Stomach (tissue), 9 donors: ENCODE data around the gene FGF6. TPM values are rescaled to one million over a fixed set of nuclear protein-coding genes. Genes with fewer than 3 reads are reported as not detected.
A peak's percentile ranks its signal among the peaks of the same experiment; 100 is the strongest.

Experiments
- DNase-seq, 2 donors: peaks; one replicate each; pipeline versions ENCODE4 v3.0.0 to v3.0.0-alpha.2; 2013 to 2019
- H3K27ac ChIP-seq, 5 donors: fragments of 200-600 bp in 4 of 5; sonication (generic) in 4 of 5; one replicate each; pipeline ENCODE4 v1.5.1; 2013 to 2019; ENCODE audit warnings: mild to moderate bottlenecking in 1 of 5, moderate library complexity in 1 of 5
- H3K27me3 ChIP-seq, 3 donors: fragments of 200-600 bp; sonication (generic); one replicate each; pipeline ENCODE4 v1.5.1; 2017 to 2019; ENCODE audit warnings: mixed run types in 1 of 3
- H3K36me3 ChIP-seq, 4 donors: fragments of 200-600 bp; sonication (generic); 1 replicate in 3 of 4; 2 replicates in 1 of 4; pipeline ENCODE4 v1.5.1; 2016 to 2019
- H3K4me1 ChIP-seq, 4 donors: fragments of 200-600 bp; sonication (generic); one replicate each; pipeline ENCODE4 v1.5.1; 2016 to 2019
- H3K4me3 ChIP-seq, 4 donors: fragments of 200-600 bp; sonication (generic) in 3 of 4; one replicate each; pipeline ENCODE4 v1.5.1; 2016 to 2019; ENCODE audit warnings: mild to moderate bottlenecking in 1 of 4
- H3K9me3 ChIP-seq, 4 donors: fragments of 200-600 bp; sonication (generic); one replicate each; pipeline ENCODE4 v1.5.1; 2016 to 2019
- EP300 ChIP-seq: sonication (generic); formaldehyde crosslinking; IDR thresholded peaks from one replicate; pipeline ENCODE4 v1.6.1; 2017; ENCODE audit warnings: antibody characterized with exemption
- POLR2A ChIP-seq, 4 donors: fragments of 450-650 bp; IDR thresholded peaks; one replicate each; pipeline ENCODE4 v1.6.1; 2016; ENCODE audit warnings: antibody characterized with exemption in 4 of 4, control low read depth in 2 of 4, mild to moderate bottlenecking in 1 of 4, moderate library complexity in 1 of 4
- POLR2AphosphoS5 ChIP-seq, 3 donors: sonication (generic); formaldehyde crosslinking; IDR thresholded peaks; one replicate each; pipeline ENCODE4 v1.6.1; 2016; ENCODE audit warnings: antibody characterized with exemption in 3 of 3
- whole genome bisulfite sequencing, 5 donors: extraction: QIAGEN DNeasy Blood & Tissue Kit in 3 of 5; methylation state at CpG; one replicate each; pipeline versions ENCODE4 v1.1.5 to v1.1.7; 2013 to 2018; 5-methylcytosine and 5-hydroxymethylcytosine counted together
- intact Hi-C: fragments of 100-400 bp; cut with DNase I; formaldehyde crosslinking; loops from one replicate; pipeline ENCODE4 v1.15.1; 2023; ENCODE audit warnings: low total_unique reads
- polyA plus RNA-seq, 3 donors: library from polyadenylated mRNA; stranded (reverse); fragments of 200-250 nt; gene quantifications; one replicate each; pipeline ENCODE4 v1.2.3, GENCODE V29; 2013
- total RNA-seq, 5 donors: library from RNA; depleted of rRNA; stranded (reverse); fragments of >200 nt; gene quantifications; one replicate each; pipeline versions ENCODE4 v1.1.0 to v1.2.3, GENCODE V29; 2014 to 2016
- TF ChIP-seq, protein P1 (sequence below), 7 experiments: fragments of 450-650 bp in 4 of 7; fragments of 200-600 bp in 3 of 7; sonication (generic) in 3 of 7; IDR thresholded peaks; one replicate each; pipeline ENCODE4 v1.5.1; 2016 to 2019; ENCODE audit warnings: antibody characterized with exemption in 7 of 7, control low read depth in 2 of 7, mild to moderate bottlenecking in 1 of 7
- donor health status: healthy with polysubstance abuse.
- donor health status: Bipolar disorder and iron deficiency.
- donor health status: healthy.

The FGF6 gene
- total and polyA plus RNA-seq, 8 donors, result not detected

DNA sequence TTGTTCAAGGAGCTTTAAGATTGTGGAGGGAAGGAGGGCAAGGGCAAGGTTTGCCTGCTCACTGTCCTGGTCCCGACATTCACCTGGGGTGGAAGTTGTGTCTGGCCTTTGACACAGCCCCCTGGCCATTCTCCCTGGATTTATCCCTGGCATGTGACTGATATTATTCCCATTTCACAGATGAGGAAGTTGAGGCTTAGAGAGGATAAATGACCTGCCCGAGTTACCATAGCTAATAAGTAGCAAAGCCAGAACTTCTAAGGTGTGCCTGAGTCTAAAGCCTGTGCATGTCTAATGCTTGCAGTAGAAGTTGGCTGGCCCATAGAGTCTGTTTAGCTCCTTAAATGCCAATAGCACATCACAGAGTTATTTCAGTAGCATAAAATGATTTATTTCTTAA, 720 bp upstream of the FGF6 start:
- DNase-seq, result no peak
- no peaks in the 10 kb centered on the region for H3K36me3 ChIP-seq
- WGBS, 5 donors, result 55 to 96% (median 87%) methylated on average over 2 of the region's 2 CpGs
- no peak for TF ChIP-seq POLR2A (IDR thresholded peaks at IDR 0.05)
- TF ChIP-seq, protein P1, sequence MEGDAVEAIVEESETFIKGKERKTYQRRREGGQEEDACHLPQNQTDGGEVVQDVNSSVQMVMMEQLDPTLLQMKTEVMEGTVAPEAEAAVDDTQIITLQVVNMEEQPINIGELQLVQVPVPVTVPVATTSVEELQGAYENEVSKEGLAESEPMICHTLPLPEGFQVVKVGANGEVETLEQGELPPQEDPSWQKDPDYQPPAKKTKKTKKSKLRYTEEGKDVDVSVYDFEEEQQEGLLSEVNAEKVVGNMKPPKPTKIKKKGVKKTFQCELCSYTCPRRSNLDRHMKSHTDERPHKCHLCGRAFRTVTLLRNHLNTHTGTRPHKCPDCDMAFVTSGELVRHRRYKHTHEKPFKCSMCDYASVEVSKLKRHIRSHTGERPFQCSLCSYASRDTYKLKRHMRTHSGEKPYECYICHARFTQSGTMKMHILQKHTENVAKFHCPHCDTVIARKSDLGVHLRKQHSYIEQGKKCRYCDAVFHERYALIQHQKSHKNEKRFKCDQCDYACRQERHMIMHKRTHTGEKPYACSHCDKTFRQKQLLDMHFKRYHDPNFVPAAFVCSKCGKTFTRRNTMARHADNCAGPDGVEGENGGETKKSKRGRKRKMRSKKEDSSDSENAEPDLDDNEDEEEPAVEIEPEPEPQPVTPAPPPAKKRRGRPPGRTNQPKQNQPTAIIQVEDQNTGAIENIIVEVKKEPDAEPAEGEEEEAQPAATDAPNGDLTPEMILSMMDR (IDR thresholded peaks at IDR 0.05), result no peak
- TF ChIP-seq POLR2AphosphoS5 (IDR thresholded peaks at IDR 0.05), result no peak
- TF ChIP-seq EP300, result no peak
- H3K27me3 ChIP-seq, result peaks cover 0 to 34% (median 7%) of the 10 kb centered on the region in 3 donors
- no peak overlapping the region for H3K27ac ChIP-seq
- no peaks in the 10 kb centered on the region for H3K9me3 ChIP-seq
- intact Hi-C loops, result no loop called here
- H3K4me3 ChIP-seq, result no peak overlapping the region
- no peaks in the 10 kb centered on the region for H3K4me1 ChIP-seq

DNA sequence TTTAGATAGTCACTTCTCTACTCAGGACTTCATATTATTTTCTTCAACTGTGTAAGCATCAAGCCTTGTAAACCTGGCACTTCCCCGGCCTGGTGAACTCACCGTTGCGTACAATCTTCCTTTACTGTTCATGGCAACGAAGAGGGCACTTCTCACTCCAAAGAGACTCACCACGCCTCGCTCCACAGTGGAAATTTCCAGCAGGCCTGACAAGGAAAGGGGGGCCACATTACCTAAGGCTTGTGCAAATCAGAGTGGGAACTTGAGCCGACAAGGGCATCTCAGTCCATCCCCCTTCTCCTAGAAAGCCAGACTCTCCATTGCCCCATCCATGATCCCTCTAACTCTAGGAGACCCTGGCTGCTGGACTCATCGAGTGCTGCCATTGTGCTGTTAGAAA, 1.6 kb downstream of the FGF6 start:
- Histone ChIP-seq H3K9me3 (no peaks in the 10 kb centered on the region), H3K27ac (no peak overlapping the region), H3K4me3 (no peak overlapping the region), H3K4me1 (no peaks in the 10 kb centered on the region), H3K27me3 (peaks cover 0 to 34% (median 10%) of the 10 kb centered on the region in 3 donors), H3K36me3 (no peaks in the 10 kb centered on the region)
- DNase-seq, result no peak
- intact Hi-C loops, result no loop called here
- 86 to 92% (median 89%) methylated on average over 8 of the region's 8 CpGs for WGBS, 5 donors
- no peak for TF ChIP-seq POLR2AphosphoS5 (IDR thresholded peaks at IDR 0.05)
- TF ChIP-seq EP300, result no peak
- TF ChIP-seq POLR2A (IDR thresholded peaks at IDR 0.05), result no peak
- TF ChIP-seq, protein P1 (IDR thresholded peaks at IDR 0.05), result no peak

- no peak for TF ChIP-seq EP300
- TF ChIP-seq, protein P1 (IDR thresholded peaks at IDR 0.05), result no peak
- TF ChIP-seq POLR2AphosphoS5 (IDR thresholded peaks at IDR 0.05), result no peak
- TF ChIP-seq POLR2A (IDR thresholded peaks at IDR 0.05), result no peak
- WGBS, 5 donors, result 83 to 85% (median 84%) methylated on average over 11 to 17 of the region's 17 CpGs
- Histone ChIP-seq H3K4me1 (no peaks in the 10 kb centered on the region), H3K27me3 (peaks cover 0 to 34% (median 10%) of the 10 kb centered on the region in 3 donors), H3K4me3 (no peak overlapping the region), H3K36me3 (no peaks in the 10 kb centered on the region), H3K9me3 (no peaks in the 10 kb centered on the region), H3K27ac (no peak overlapping the region)
- intact Hi-C loops, result no loop called here
- DNase-seq, result no peak
Measured at GRCh38 chr12:4443616-4444015, 2.0 kb downstream of the FGF6 start.

DNA sequence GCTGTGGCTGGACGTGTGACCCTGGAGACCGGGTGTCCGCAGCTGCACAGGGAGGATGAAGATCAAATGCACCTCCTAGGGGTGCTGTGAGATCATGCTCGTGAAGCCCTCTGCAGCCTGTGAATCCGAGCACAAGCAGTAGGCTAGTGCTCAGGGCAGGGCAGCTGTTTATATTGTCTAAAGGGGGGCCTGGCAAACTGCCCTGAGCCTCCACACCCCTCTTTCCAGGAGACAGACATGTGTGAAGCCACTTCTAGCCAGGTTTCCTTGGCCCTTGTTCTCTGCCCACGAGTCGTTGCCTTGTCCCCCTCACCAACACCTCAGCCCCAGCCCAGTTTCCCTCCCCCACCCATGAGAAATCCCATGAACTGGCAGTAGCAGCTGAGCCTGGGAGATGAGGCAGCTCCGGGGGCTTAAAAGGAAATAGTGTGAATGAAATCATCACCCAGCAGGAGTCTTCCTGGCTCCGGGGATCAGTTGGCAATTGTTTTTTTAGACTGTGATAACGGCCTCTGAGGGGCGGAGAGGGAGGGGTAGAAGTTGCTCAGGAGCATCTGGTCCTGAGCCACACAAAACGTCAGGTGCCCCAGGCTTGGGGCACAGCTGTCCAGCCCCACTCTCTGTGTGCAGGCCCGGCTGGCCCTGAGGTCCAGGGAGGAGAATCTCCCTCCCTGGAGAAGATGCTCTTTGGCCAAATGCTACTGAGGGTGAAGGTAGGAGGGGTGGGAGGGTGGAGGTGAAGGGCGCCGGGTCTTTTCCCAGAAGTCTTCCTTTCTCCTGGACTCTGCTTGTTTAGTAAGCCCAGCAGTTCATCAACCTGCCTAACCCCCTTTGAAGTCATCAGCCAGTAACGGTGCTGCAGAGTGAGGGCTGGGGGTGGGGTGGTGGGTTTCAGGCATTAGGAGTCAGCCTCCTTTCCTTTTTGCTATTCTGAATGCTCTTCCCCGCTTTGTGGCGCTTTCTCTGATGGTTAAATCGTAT, 4.0 kb downstream of the FGF6 start:
- no peak overlapping the region for H3K27ac ChIP-seq
- H3K4me3 ChIP-seq, result no peak overlapping the region
- H3K9me3 ChIP-seq, result no peaks in the 10 kb centered on the region
- H3K4me1 ChIP-seq, result no peaks in the 10 kb centered on the region
- no peak for TF ChIP-seq EP300
- no peak for TF ChIP-seq POLR2AphosphoS5 (IDR thresholded peaks at IDR 0.05)
- TF ChIP-seq, protein P1 (IDR thresholded peaks at IDR 0.05), result no peak
- TF ChIP-seq POLR2A (IDR thresholded peaks at IDR 0.05), result no peak
- intact Hi-C loops, result no loop called here
- 23 to 43% (median 28%) methylated on average over 15 to 19 of the region's 19 CpGs for WGBS, 5 donors
- no peaks in the 10 kb centered on the region for H3K36me3 ChIP-seq
- peaks cover 0 to 34% (median 10%) of the 10 kb centered on the region in 3 donors for H3K27me3 ChIP-seq
- peak in 1 of 2 donors; percentile 22 for DNase-seq
